Endothelial cell of umbilical vein (primary cell): ENCODE data around the gene KBTBD13. TPM values are rescaled to one million over a fixed set of nuclear protein-coding genes. Genes with fewer than 3 reads are reported as not detected.

Experiments
- BruUV-seq: library from RNA; stranded (reverse); fragments of 400-500 nt; replicated peaks from 2 replicates; lab custom pipeline; 2021; lab: Mats Ljungman, UMichigan
- CTCF ChIA-PET: fragments of 300-600, 350-600 bp; sonication (Branson Sonifier 250); formaldehyde crosslinking; loops from one replicate; lab custom pipeline; 2021; ENCODE audit warnings: antibody characterized with exemption, inconsistent platforms; lab: Charles Lee
- POLR2A ChIA-PET: fragments of 300-600, 350-600 bp; sonication (Branson Sonifier 250); formaldehyde crosslinking; loops from one replicate; lab custom pipeline; 2021; ENCODE audit warnings: antibody characterized with exemption, inconsistent platforms; lab: Charles Lee
- DNase-seq: peaks from one replicate; pipeline ENCODE4 v3.0.0-alpha.2; 2011; ENCODE audit warnings: low read depth, low spot score
- FAIRE-seq: peaks from 2 replicates; lab custom pipeline; 2011; peaks lifted over from hg19 to GRCh38; lab: Jason Lieb, UNC
- H2AFZ ChIP-seq: 2 replicates; pipeline ENCODE4 v1.6.0; 2012; ENCODE audit warnings: low read depth, low read length, control low read depth, inconsistent platforms
- H3K27ac ChIP-seq: 2 replicates; pipeline ENCODE4 v1.5.1; 2011; ENCODE audit warnings: low read depth, mild to moderate bottlenecking, control low read depth, low read length, moderate library complexity; ENCODE audit not compliant: insufficient read depth
- H3K27me3 ChIP-seq, 2 experiments: 2 replicates each; pipeline versions ENCODE4 v1.6.0 to v1.6.1; 2011; ENCODE audit warnings: low read length in 2 of 2, mixed read lengths in 1 of 2; ENCODE audit not compliant: control insufficient read depth in 2 of 2, insufficient read depth in 2 of 2
- H3K36me3 ChIP-seq, 2 experiments: 2 replicates in 1 of 2; 3 replicates in 1 of 2; pipeline ENCODE4 v1.5.1; 2011; ENCODE audit warnings: low read length in 2 of 2, mild to moderate bottlenecking in 1 of 2, moderate library complexity in 1 of 2; ENCODE audit not compliant: control insufficient read depth in 2 of 2, insufficient read depth in 2 of 2; ENCODE audit errors: extremely low read depth in 1 of 2
- H3K4me1 ChIP-seq: 3 replicates; pipeline ENCODE4 v1.5.1; 2011; ENCODE audit warnings: mild to moderate bottlenecking, low read length; ENCODE audit not compliant: control insufficient read depth, insufficient read depth; ENCODE audit errors: extremely low read depth
- H3K4me2 ChIP-seq: 2 replicates; pipeline ENCODE4 v1.6.1; 2011; ENCODE audit warnings: low read length, control low read depth, mixed read lengths; ENCODE audit not compliant: insufficient read depth
- H3K4me3 ChIP-seq, 3 experiments: fragments of 200-600 bp in 1 of 3; sonication (generic), shearing (Covaris generic) in 1 of 3; replicated peaks in 1 of 3; 2 replicates each; pipeline ENCODE4 v1.5.1; 2011 to 2016; ENCODE audit warnings: control low read depth in 3 of 3, low read length in 3 of 3, mild to moderate bottlenecking in 2 of 3, inconsistent platforms in 1 of 3, low read depth in 1 of 3, moderate library complexity in 1 of 3; ENCODE audit not compliant: insufficient read depth in 1 of 3
- H3K79me2 ChIP-seq: 2 replicates; pipeline ENCODE4 v1.6.0; 2012; ENCODE audit warnings: low read length, inconsistent platforms; ENCODE audit not compliant: control insufficient read depth, insufficient read depth
- H3K9ac ChIP-seq: replicated peaks from 2 replicates; pipeline ENCODE3; 2011; ENCODE audit warnings: low read length, control low read depth; ENCODE audit not compliant: insufficient read depth; ENCODE audit errors: extremely low read depth
- H3K9me1 ChIP-seq: replicated peaks from 3 replicates; pipeline ENCODE4 v1.6.0; 2011; ENCODE audit warnings: mild to moderate bottlenecking, low read length; ENCODE audit not compliant: control insufficient read depth, insufficient read depth; ENCODE audit errors: extremely low read depth
- H3K9me3 ChIP-seq: replicated peaks from 2 replicates; pipeline ENCODE4 v1.5.1; 2012; ENCODE audit warnings: low read length, inconsistent platforms; ENCODE audit not compliant: control insufficient read depth, insufficient read depth
- H4K20me1 ChIP-seq: replicated peaks from 2 replicates; pipeline ENCODE3; 2011; ENCODE audit warnings: mild to moderate bottlenecking, low read length; ENCODE audit not compliant: control insufficient read depth, insufficient read depth; ENCODE audit errors: extremely low read depth
- EZH2 ChIP-seq: IDR thresholded peaks from 2 replicates; pipeline ENCODE4 v1.6.1; 2012; ENCODE audit warnings: borderline replicate concordance, low read depth, mild to moderate bottlenecking, moderate library complexity, low read length, inconsistent platforms; ENCODE audit not compliant: severe bottlenecking
- FOS ChIP-seq: IDR thresholded peaks from 2 replicates; pipeline ENCODE4 v1.6.1; 2011; ENCODE audit warnings: mild to moderate bottlenecking, low read length, moderate library complexity, borderline replicate concordance; ENCODE audit not compliant: insufficient read depth
- GATA2 ChIP-seq: IDR thresholded peaks from 2 replicates; pipeline ENCODE4 v1.7.0; 2011; ENCODE audit warnings: low read depth, mild to moderate bottlenecking, moderate library complexity, mixed read lengths, low read length; ENCODE audit not compliant: insufficient read length, insufficient read depth
- JUN ChIP-seq: IDR thresholded peaks from 2 replicates; pipeline ENCODE4 v1.6.1; 2011; ENCODE audit warnings: borderline replicate concordance, low read depth; ENCODE audit not compliant: insufficient read length, insufficient read depth
- MYC ChIP-seq: IDR thresholded peaks from one replicate; pipeline ENCODE4 v1.6.1; 2011; ENCODE audit warnings: mild to moderate bottlenecking, low read depth, low read length
- POLR2A ChIP-seq: IDR thresholded peaks from 2 replicates; pipeline ENCODE4 v1.6.1; 2012; ENCODE audit warnings: low read depth, mild to moderate bottlenecking, control low read depth, low read length
- POLR2AphosphoS5 ChIP-seq: IDR thresholded peaks from 2 replicates; pipeline ENCODE4 v1.6.1; 2012; ENCODE audit warnings: low read depth, mild to moderate bottlenecking, control low read depth, low read length, moderate library complexity; ENCODE audit not compliant: insufficient read depth
- dilution Hi-C: fragments of 300-500 bp; cut with MboI; formaldehyde crosslinking; loops from one replicate; pipeline ENCODE4 v1.15.0; 2019; ENCODE audit warnings: low sequenced_read_pairs; ENCODE audit not compliant: extremely low pct_ligation_motif_present
- intact Hi-C: fragments of 100-400 bp; cut with micrococcal nuclease; formaldehyde crosslinking; loops from one replicate; pipeline ENCODE4 v1.10.0; 2022
- polyA plus RNA-seq, 4 experiments: library from polyadenylated mRNA; depleted of rRNA in 3 of 4; stranded (reverse) in 3 of 4; unstranded in 1 of 4; fragments of >200 nt; gene quantifications; 2 replicates each; pipeline versions ENCODE4 v1.2.1 to v1.2.3, GENCODE V29; 2011 to 2012; ENCODE audit warnings: missing spikeins in 1 of 4
- total RNA-seq: library from RNA; stranded (reverse); gene quantifications from 2 replicates; pipeline ENCODE4 v1.2.3, GENCODE V29; 2021
- TF ChIP-seq, protein P1 (sequence below): IDR thresholded peaks from 2 replicates; pipeline ENCODE4 v1.6.1; 2011; ENCODE audit not compliant: insufficient read depth, insufficient read length
- TF ChIP-seq, protein P2 (sequence below), 2 donors: IDR thresholded peaks; 1 replicate in 1 of 2; 2 replicates in 1 of 2; pipeline ENCODE4 v1.5.1; 2011; ENCODE audit warnings: low read length in 2 of 2, mild to moderate bottlenecking in 2 of 2, moderate library complexity in 2 of 2, control low read depth in 1 of 2, inconsistent platforms in 1 of 2, low read depth in 1 of 2; ENCODE audit not compliant: insufficient read depth in 1 of 2; ENCODE audit errors: extremely low read depth in 1 of 2

Gene KBTBD13
- total and polyA plus RNA-seq, 2 donors (not counting 3 experiments of a cell fraction or from before 2014, with no cell fraction given), result not detected

DNA sequence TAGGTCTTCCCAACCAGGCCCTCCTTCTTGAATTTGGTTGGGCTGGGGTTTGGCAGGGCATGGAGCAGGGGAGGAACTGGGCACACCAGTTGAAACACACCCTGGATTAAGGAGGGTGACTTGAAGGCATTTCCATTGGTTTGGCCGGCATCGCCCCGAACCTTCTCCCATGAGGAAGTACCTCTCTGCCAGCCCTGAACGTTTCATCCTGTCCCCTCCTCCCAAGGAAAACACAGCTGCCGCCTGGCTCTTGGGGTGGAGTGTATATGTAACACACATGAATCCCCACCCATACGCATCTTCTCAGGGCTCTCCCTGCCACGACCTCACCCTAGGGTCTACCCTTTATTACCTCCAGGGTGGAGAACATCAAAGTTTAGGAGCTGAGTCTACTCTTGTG lies 23.9 kb downstream of the KBTBD13 start:
- H3K79me2 ChIP-seq, result no peaks in the 10 kb centered on the region
- FAIRE-seq (no peak), DNase-seq (no peak)
- H3K27ac ChIP-seq, result no peak overlapping the region
- dilution Hi-C loops, result no loop called here
- POLR2A ChIA-PET, result no interaction called here
- no peaks in the 10 kb centered on the region for H3K27me3 ChIP-seq
- no TSS peak for BruUV-seq
- H2AFZ ChIP-seq, result no peak overlapping the region
- peaks cover 0 to 9% of the 10 kb centered on the region in 2 experiments for H3K36me3 ChIP-seq
- H3K4me3 ChIP-seq, result no peak overlapping the region
- H3K9ac ChIP-seq, result no peak overlapping the region
- H3K9me3 ChIP-seq, result no peaks in the 10 kb centered on the region
- H3K4me2 ChIP-seq, result no peak overlapping the region
- CTCF ChIA-PET, result interaction anchor here (2.1 to 5.4 kb wide), 4 partner anchors 15 to 58 kb away, joined by 14 to 64 read pairs (median 37); partner anchors contain the start of gene KBTBD13
- no peaks in the 10 kb centered on the region for H4K20me1 ChIP-seq
- H3K4me1 ChIP-seq, result no peaks in the 10 kb centered on the region
- TF ChIP-seq GATA2 (no peak), POLR2AphosphoS5 (no peak), JUN (no peak), FOS (no peak), EZH2 (no peak), POLR2A (no peak)
- TF ChIP-seq, protein P1, sequence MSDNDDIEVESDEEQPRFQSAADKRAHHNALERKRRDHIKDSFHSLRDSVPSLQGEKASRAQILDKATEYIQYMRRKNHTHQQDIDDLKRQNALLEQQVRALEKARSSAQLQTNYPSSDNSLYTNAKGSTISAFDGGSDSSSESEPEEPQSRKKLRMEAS, result no peak
- no peaks in the 10 kb centered on the region for H3K9me1 ChIP-seq
- intact Hi-C loops, result no loop called here

DNA sequence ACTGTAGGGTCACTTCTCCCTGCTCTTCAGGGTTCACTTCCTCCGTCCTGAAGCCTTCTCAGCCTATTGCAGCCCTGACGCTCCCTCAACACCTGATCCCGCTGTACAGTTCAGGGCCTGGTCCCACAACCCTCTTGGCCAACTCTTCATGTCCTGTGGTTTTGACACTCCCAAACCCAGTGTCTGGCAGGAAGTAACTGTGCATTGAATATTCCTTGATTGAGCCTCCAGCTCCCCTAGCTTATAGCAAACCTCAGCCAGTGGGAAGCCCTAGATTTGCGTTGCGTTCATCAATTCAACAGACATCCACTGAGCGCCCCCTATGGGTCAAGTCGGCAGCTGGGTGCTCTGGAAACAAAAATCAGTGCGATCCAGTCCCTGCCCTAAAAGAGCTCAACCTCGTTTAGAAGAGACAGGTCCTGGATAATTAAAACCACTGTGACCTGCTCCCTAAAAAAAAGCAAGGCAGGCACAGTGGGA lies 24.9 kb downstream of the KBTBD13 start:
- Histone ChIP-seq H3K9me1 (no peaks in the 10 kb centered on the region), H3K9ac (no peak overlapping the region), H3K27me3 (no peaks in the 10 kb centered on the region), H3K79me2 (no peaks in the 10 kb centered on the region), H2AFZ (no peak overlapping the region), H3K4me1 (peaks cover 2% of the 10 kb centered on the region), H3K9me3 (no peaks in the 10 kb centered on the region), H3K4me3 (peak overlapping the region in 1 of 3 experiments; percentile 13), H3K27ac (no peak overlapping the region), H3K36me3 (peaks cover 0 to 9% of the 10 kb centered on the region in 2 experiments), H4K20me1 (no peaks in the 10 kb centered on the region), H3K4me2 (no peak overlapping the region)
- no TSS peak for BruUV-seq
- ChIA-PET POLR2A (no interaction called here), CTCF (interaction anchor here (0.7 to 5.4 kb wide), 23 partner anchors 9 to 373 kb away, joined by 3 to 64 read pairs (median 5); partner anchors contain the start of genes KBTBD13, RASL12 and UBAP1L)
- TF ChIP-seq MYC, result no peak
- TF ChIP-seq, protein P2, sequence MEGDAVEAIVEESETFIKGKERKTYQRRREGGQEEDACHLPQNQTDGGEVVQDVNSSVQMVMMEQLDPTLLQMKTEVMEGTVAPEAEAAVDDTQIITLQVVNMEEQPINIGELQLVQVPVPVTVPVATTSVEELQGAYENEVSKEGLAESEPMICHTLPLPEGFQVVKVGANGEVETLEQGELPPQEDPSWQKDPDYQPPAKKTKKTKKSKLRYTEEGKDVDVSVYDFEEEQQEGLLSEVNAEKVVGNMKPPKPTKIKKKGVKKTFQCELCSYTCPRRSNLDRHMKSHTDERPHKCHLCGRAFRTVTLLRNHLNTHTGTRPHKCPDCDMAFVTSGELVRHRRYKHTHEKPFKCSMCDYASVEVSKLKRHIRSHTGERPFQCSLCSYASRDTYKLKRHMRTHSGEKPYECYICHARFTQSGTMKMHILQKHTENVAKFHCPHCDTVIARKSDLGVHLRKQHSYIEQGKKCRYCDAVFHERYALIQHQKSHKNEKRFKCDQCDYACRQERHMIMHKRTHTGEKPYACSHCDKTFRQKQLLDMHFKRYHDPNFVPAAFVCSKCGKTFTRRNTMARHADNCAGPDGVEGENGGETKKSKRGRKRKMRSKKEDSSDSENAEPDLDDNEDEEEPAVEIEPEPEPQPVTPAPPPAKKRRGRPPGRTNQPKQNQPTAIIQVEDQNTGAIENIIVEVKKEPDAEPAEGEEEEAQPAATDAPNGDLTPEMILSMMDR (IDR thresholded peaks at IDR 0.05; ENCODE audit: extremely low read depth in 1 of 2, insufficient read depth in 1 of 2, low read depth in 1 of 2, low read length in 2 of 2), result peak; percentile 82 to 87
- intact Hi-C loops (loop anchor here (1.0 kb wide), 1 partner anchor 47 kb away; no protein-coding TSS in a partner anchor), dilution Hi-C loops (no loop called here)
- DNase-seq (peak; percentile 53), FAIRE-seq (peak; percentile 66)
